Frontal cortex (tissue), 4 donors: ENCODE measurements around the gene UBAC2. TPM values are rescaled to one million over a fixed set of nuclear protein-coding genes. Genes with fewer than 3 reads are reported as not detected.

Source experiments
- DNase-seq, 2 donors: peaks; one replicate each; pipeline ENCODE4 v3.0.0; 2012; ENCODE audit warnings: low spot score in 2 of 2
- FAIRE-seq: peaks from 2 replicates; lab custom pipeline; 2012; peaks lifted over from hg19 to GRCh38; lab: Jason Lieb, UNC
- total RNA-seq: library from RNA; depleted of rRNA; stranded (reverse); fragments of >200 nt; gene quantifications from one replicate; pipeline ENCODE4 v1.2.3, GENCODE V29; 2014
- donor health status: control.
- donor health status: control.
- donor health status: control.

UBAC2 gene
- total RNA-seq, 1 donor from 2014 or later, result 42.4 TPM

GRCh38 chr13:99285432-99286182, 85.0 kb downstream of the UBAC2 start:
- FAIRE-seq (no peak), DNase-seq (no peak)

DNA sequence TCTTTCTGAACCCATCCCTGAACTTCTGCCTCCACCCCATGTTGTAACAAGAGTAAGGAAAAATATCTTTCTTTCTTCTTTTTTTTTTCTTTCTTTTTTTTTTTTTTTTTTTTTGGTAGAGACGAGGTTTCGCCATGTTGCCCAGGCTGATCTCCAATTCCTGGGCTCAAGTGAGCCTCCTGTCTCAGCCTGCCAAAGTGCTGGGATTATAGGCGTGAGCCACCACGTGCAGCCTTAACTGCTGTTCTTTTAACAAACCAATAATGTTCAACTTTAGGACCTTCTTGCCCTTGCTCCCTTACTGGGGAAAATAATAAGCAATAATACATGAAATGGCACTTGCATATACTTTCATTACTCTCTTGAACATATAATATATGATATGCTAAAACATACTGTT, 86.9 kb downstream of the UBAC2 start:
- FAIRE-seq, result no peak

GRCh38 chr13:99288089-99288488, 87.4 kb downstream of the UBAC2 start:
- DNase-seq, result no peak
- FAIRE-seq, result no peak

More for the DNA sequence above, 86.9 kb downstream of the UBAC2 start:
- no peak for DNase-seq

DNA sequence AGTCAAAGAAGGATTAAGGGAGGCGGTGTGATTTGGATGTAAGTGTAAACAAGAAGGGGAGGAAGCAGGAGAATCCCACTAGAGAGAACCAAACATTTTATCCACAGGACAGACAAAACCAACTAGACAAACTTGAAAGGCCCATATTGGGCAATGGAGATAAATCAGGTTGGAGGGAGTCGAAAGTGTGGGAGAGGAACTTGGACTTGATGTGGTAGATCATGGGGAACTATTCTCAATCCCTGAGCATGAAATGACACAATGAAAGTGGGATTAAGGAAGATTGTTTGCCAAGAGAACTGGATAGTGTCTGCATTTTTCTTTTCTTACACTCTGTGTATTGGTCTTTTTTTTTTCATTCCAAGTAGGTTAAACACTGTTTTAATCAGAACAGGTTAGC, 88.6 kb downstream of the UBAC2 start:
- no peak for DNase-seq
- no peak for FAIRE-seq

DNA sequence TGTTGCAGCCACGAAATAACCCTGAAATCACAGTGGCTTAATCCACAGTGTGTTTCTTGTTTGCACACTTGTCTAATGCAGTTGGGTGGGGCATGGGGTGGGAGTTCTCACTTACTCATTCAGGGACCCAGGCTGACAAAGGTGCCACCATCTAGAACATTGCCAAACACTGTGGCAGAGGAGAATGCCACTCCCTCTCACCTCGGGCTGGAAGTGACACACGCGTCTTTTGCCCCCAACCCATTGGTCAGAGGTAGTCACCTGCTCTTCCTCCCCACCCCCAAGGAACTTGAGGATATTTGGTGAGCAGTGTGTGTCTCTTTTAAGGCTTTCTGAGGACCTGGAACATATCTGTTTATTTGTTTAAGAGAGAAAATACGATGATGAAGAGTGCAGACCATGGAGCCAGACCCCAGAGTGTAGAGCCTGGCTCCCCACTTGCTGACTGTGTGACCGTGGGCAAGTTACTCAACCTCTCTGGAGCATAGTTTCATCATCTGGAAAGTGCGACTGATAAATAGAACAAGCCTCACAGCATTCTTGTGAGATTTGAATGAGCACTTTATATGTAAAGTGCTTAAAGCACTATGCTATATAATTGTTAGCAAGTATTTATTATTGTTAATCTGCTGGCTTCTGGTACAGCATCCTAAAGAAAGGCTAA, 89.2 kb downstream of the UBAC2 start:
- FAIRE-seq (no peak), DNase-seq (no peak)

DNA sequence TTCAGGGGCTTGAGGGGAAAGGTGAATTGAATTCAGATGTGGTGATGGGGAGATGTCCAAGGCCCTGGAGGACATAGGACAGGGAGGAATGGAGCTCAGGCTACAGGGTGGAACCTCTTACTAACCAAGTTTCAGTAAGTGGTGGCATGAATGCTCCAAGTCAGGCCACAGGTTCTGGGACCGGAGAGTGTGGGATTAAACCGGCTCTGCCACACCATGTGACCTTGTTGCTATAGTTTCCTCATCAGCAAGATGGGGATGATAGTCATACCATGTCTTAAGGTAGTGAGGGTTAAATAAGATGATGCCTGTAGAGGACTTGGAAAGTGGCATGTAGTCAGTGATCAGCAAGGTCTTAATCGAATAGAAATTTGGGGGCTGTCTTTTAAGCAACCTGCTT, 90.2 kb downstream of the UBAC2 start:
- FAIRE-seq (no peak), DNase-seq (no peak)

- no peak for DNase-seq
- FAIRE-seq, result no peak
Observed at GRCh38 chr13:99293178-99293577, 92.5 kb downstream of the UBAC2 start.

GRCh38 chr13:99294198-99294597, 93.5 kb downstream of the UBAC2 start:
- FAIRE-seq (no peak), DNase-seq (no peak)

GRCh38 chr13:99294958-99295357, 94.3 kb downstream of the UBAC2 start:
- FAIRE-seq, result no peak

GRCh38 chr13:99295488-99296252, 95.0 kb downstream of the UBAC2 start:
- DNase-seq (no peak), FAIRE-seq (no peak)

More at GRCh38 chr13:99294958-99295357, 94.3 kb downstream of the UBAC2 start:
- no peak for DNase-seq

DNA sequence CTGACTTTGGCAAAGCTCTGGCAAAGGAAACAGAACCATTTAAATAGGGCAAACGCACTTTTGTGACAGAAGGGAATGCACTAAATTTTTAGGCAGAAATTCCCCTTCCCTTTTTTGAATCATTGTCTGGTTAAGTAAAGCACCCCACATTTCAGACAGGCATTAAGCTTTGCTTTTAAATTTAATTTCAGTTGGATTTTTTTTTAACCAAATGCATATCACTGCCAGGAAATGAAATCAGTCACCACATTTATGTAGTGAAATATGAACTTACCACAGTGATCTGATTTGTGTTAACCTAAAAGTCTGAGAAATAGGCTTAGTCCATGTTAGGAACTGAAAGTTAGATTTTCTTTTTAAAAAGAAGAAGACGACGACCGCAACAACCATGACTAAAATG, 95.7 kb downstream of the UBAC2 start:
- FAIRE-seq (no peak), DNase-seq (no peak)

- FAIRE-seq (no peak), DNase-seq (no peak)
Observed at GRCh38 chr13:99297331-99297730, 96.7 kb downstream of the UBAC2 start.

DNA sequence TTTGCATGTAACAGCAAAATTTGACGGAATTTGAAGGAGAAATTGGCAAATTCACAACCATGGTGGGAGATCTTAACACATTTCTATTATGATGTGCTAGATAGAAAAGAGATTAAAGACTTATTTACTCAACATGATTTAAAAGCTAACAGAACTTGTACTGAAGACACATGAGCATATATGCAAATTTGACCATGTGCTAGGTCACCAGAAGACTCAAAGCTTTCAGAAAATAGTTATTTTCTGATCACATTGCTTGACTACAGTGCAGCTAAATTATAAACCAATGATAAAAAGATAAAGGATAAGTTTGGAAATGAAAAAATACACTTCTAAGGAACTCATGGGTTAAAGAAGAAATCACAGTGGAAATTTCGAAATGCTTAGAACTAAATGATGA, 97.4 kb downstream of the UBAC2 start:
- FAIRE-seq (no peak), DNase-seq (no peak)

GRCh38 chr13:99299256-99299919, 98.7 kb downstream of the UBAC2 start:
- FAIRE-seq, result no peak
- DNase-seq, result no peak

DNA sequence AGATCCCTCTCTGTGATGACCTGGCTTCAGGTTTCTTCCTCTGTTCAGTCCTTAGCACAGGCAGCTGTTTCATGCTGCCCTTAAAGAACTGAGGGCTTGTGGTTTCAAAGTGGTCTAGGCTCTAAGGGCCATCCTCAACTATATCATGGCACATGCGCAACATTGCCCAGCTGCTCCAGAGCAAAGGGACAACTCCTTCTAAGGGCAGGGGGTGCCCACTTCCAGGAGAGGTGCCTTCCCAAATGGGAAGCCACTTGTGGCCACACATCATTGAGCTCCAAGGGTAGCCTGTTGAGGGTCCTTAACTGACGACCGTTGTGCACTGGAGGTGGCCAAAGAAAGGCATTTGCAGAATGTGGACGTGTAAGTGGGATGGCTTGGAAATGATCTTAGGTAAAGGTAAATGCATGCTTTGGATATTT, 99.3 kb downstream of the UBAC2 start:
- no peak for FAIRE-seq
- DNase-seq, result no peak

GRCh38 chr13:99301056-99301838, 100.6 kb downstream of the UBAC2 start:
- FAIRE-seq (no peak), DNase-seq (no peak)

DNA sequence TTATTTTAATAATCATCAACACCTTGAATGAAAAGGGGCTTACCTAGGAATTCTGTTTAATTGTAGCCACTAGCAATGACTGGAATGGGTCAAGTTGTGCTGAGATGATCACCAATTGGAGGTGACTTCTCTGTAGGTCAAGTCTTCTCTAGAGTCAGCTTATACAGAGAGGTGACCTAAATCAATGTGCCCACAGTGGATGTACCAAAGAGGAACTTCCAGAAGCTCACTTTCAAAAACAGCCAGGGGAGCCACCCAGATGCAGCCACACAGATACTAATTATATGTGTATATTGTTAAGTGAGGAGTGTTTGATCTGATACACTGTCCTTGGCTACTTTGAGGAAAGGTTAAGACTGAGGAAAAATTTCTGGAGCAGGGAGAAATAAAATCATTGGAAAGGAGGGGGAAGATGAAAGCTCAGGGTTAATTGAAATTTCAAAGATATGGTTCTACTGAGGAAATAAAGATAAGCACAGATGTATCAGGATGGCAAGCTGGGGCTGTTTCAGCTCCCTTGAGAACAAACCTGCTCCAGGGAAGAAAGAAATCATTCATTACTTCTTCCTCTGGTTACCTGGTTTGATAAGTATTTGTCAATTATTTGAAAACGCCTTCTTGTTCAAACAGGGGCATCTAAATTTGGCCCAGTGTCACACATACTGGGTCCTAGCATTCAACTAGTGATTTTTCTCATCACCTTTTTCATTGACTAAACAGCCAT, 101.4 kb downstream of the UBAC2 start:
- FAIRE-seq (no peak), DNase-seq (no peak)

GRCh38 chr13:99302637-99303505, 102.2 kb downstream of the UBAC2 start:
- FAIRE-seq (no peak), DNase-seq (no peak)
